H1 (cell line): Measurements from ENCODE around the gene CXorf49. TPM values are rescaled to one million over a fixed set of nuclear protein-coding genes. Genes with fewer than 3 reads are reported as not detected.
"Not testable (repeated sequence)": the region's sequence is repeated elsewhere in the genome, so short reads cannot be mapped to it uniquely, and the experiment has no call there.

Experiments used
- CTCF ChIA-PET: fragments of 300-600 bp; sonication (Branson Sonifier 250); formaldehyde crosslinking; loops from one replicate; lab custom pipeline; 2021; ENCODE audit not compliant: partially characterized antibody; lab: Charles Lee
- POLR2A ChIA-PET: fragments of 300-600 bp; sonication (Branson Sonifier 250); formaldehyde crosslinking; loops from one replicate; lab custom pipeline; 2021; ENCODE audit warnings: inconsistent platforms; ENCODE audit not compliant: partially characterized antibody; lab: Charles Lee
- DNase-seq, 2 experiments: peaks; one replicate each; pipeline versions ENCODE4 v3.0.0 to v3.0.0-alpha.2; 2010 to 2022; ENCODE audit warnings: low spot score in 2 of 2, low read depth in 1 of 2, mixed read lengths in 1 of 2
- FAIRE-seq: peaks from 2 replicates; lab custom pipeline; 2011; peaks lifted over from hg19 to GRCh38; lab: Jason Lieb, UNC
- H2AFZ ChIP-seq: 2 replicates; pipeline ENCODE4 v1.8.1; 2012; ENCODE audit warnings: low read length, inconsistent platforms
- H2AK5ac ChIP-seq: 2 replicates; pipeline ENCODE4 v1.6.1; 2013; ENCODE audit warnings: low read depth, low read length
- H2BK120ac ChIP-seq: replicated peaks from 2 replicates; pipeline ENCODE3; 2013; ENCODE audit warnings: low read depth, low read length, inconsistent platforms
- H2BK12ac ChIP-seq: 2 replicates; pipeline ENCODE4 v1.6.1; 2013; ENCODE audit warnings: low read depth, low read length
- H2BK15ac ChIP-seq: 2 replicates; pipeline ENCODE4 v1.6.1; 2013; ENCODE audit warnings: low read length
- H2BK20ac ChIP-seq: 2 replicates; pipeline ENCODE4 v1.6.1; 2013; ENCODE audit warnings: low read length
- H2BK5ac ChIP-seq: 2 replicates; pipeline ENCODE4 v1.6.1; 2013; ENCODE audit warnings: low read depth, low read length
- H3K14ac ChIP-seq: 2 replicates; pipeline ENCODE4 v1.6.1; 2013; ENCODE audit warnings: inconsistent platforms; ENCODE audit not compliant: insufficient read length
- H3K18ac ChIP-seq: 2 replicates; pipeline ENCODE4 v1.6.1; 2013; ENCODE audit warnings: low read length; ENCODE audit errors: extremely low read depth
- H3K23ac ChIP-seq: 2 replicates; pipeline ENCODE4 v1.6.1; 2013; ENCODE audit warnings: inconsistent platforms; ENCODE audit not compliant: insufficient read length
- H3K23me2 ChIP-seq: 2 replicates; pipeline ENCODE4 v1.6.1; 2013; ENCODE audit warnings: low read depth, low read length
- H3K27ac ChIP-seq: 2 replicates; pipeline ENCODE4 v1.6.1; 2011; ENCODE audit warnings: low read depth, low read length, inconsistent platforms
- H3K27me3 ChIP-seq, 4 experiments: replicated peaks in 1 of 4; 1 replicate in 1 of 4; 2 replicates in 3 of 4; pipeline versions ENCODE4 v1.6.1 to v1.8.1; 2011 to 2013; ENCODE audit warnings: low read length in 3 of 4, mild to moderate bottlenecking in 3 of 4, inconsistent platforms in 2 of 4, mixed read lengths in 2 of 4, moderate library complexity in 1 of 4; ENCODE audit not compliant: control insufficient read depth in 3 of 4, insufficient read depth in 3 of 4; ENCODE audit errors: extremely low read depth in 1 of 4
- H3K36me3 ChIP-seq, 4 experiments: 2 replicates each; pipeline versions ENCODE4 v1.6.1 to v1.8.1; 2011 to 2013; ENCODE audit warnings: mild to moderate bottlenecking in 4 of 4, low read length in 3 of 4, moderate library complexity in 2 of 4, control low read depth in 1 of 4, inconsistent platforms in 1 of 4; ENCODE audit not compliant: insufficient read depth in 4 of 4, control insufficient read depth in 2 of 4
- H3K4ac ChIP-seq: replicated peaks from 2 replicates; pipeline ENCODE3; 2013; ENCODE audit warnings: low read length, low read depth, mixed read lengths, inconsistent platforms; ENCODE audit not compliant: insufficient read length
- H3K4me1 ChIP-seq, 4 experiments: replicated peaks in 1 of 4; 1 replicate in 1 of 4; 2 replicates in 3 of 4; pipeline versions ENCODE4 v1.6.1 to v1.8.1; 2011 to 2013; ENCODE audit warnings: low read length in 3 of 4, inconsistent platforms in 2 of 4, mixed read lengths in 1 of 4; ENCODE audit not compliant: insufficient read depth in 4 of 4, control insufficient read depth in 3 of 4
- H3K4me2 ChIP-seq, 2 experiments: 2 replicates each; pipeline versions ENCODE4 v1.6.1 to v1.8.1; 2011 to 2013; ENCODE audit warnings: low read depth in 2 of 2, low read length in 2 of 2, control low read depth in 1 of 2, inconsistent platforms in 1 of 2, mild to moderate bottlenecking in 1 of 2; ENCODE audit not compliant: insufficient read depth in 1 of 2
- H3K4me3 ChIP-seq, 4 experiments: fragments of 200-600, 300-600 bp in 1 of 4; sonication (generic), shearing (Covaris generic), sonication (Bioruptor Twin) in 1 of 4; 2 replicates each; pipeline versions ENCODE4 v1.5.1 to v1.8.1; 2011 to 2016; ENCODE audit warnings: low read length in 4 of 4, low read depth in 3 of 4, control low read depth in 2 of 4, inconsistent platforms in 2 of 4, mild to moderate bottlenecking in 2 of 4, mixed read lengths in 1 of 4, moderate library complexity in 1 of 4; ENCODE audit not compliant: insufficient read depth in 2 of 4; ENCODE audit errors: extremely low read depth in 1 of 4
- H3K56ac ChIP-seq: replicated peaks from 2 replicates; pipeline ENCODE3; 2013; ENCODE audit warnings: low read depth, mild to moderate bottlenecking, mixed read lengths, low read length, inconsistent platforms; ENCODE audit not compliant: insufficient read length
- H3K79me1 ChIP-seq: 2 replicates; pipeline ENCODE4 v1.6.1; 2013; ENCODE audit warnings: low read depth, low read length, control low read depth
- H3K79me2 ChIP-seq, 2 experiments: 2 replicates each; pipeline versions ENCODE4 v1.6.1 to v1.8.1; 2012 to 2013; ENCODE audit warnings: low read length in 2 of 2, mild to moderate bottlenecking in 2 of 2, inconsistent platforms in 1 of 2; ENCODE audit not compliant: insufficient read depth in 2 of 2, control insufficient read depth in 1 of 2
- H3K9ac ChIP-seq, 4 experiments: replicated peaks in 1 of 4; 1 replicate in 1 of 4; 2 replicates in 3 of 4; pipeline versions ENCODE4 v1.6.1 to v1.8.1; 2011 to 2013; ENCODE audit warnings: low read depth in 3 of 4, low read length in 3 of 4, control low read depth in 2 of 4, mild to moderate bottlenecking in 2 of 4, moderate library complexity in 2 of 4, inconsistent platforms in 1 of 4; ENCODE audit errors: extremely low read depth in 1 of 4
- H3K9me3 ChIP-seq, 2 experiments: 2 replicates each; pipeline versions ENCODE4 v1.6.1 to v1.8.1; 2012 to 2013; ENCODE audit warnings: mild to moderate bottlenecking in 2 of 2, moderate library complexity in 2 of 2, control low read depth in 1 of 2, inconsistent platforms in 1 of 2, low read depth in 1 of 2, low read length in 1 of 2, mixed read lengths in 1 of 2; ENCODE audit not compliant: insufficient read depth in 2 of 2
- H4K20me1 ChIP-seq, 2 experiments: replicated peaks in 1 of 2; 2 replicates each; pipeline versions ENCODE3 to v1.8.1; 2011 to 2013; ENCODE audit warnings: inconsistent platforms in 2 of 2, low read length in 2 of 2, mild to moderate bottlenecking in 1 of 2; ENCODE audit not compliant: insufficient read depth in 2 of 2, control insufficient read depth in 1 of 2
- H4K5ac ChIP-seq: 2 replicates; pipeline ENCODE4 v1.6.1; 2013; ENCODE audit warnings: low read length, low read depth, mixed read lengths, inconsistent platforms; ENCODE audit not compliant: insufficient read length
- H4K8ac ChIP-seq: 2 replicates; pipeline ENCODE4 v1.8.0; 2013; ENCODE audit warnings: mild to moderate bottlenecking, moderate library complexity, low read length, inconsistent platforms; ENCODE audit not compliant: insufficient read depth; ENCODE audit errors: extremely low read depth
- H4K91ac ChIP-seq: replicated peaks from 2 replicates; pipeline ENCODE3; 2013; ENCODE audit warnings: low read length, mixed read lengths, inconsistent platforms; ENCODE audit not compliant: insufficient read length
- WGBS, 2 experiments: shearing (Covaris generic) in 1 of 2; methylation state at CpG; one replicate each; pipeline versions ENCODE4 v1.1.6 to v1.1.7; 2013 to 2015; ENCODE audit warnings: low lambda C conversion rate in 2 of 2, mixed read lengths in 2 of 2, inconsistent platforms in 1 of 2, low coverage in 1 of 2, missing lambda C conversion rate in 1 of 2; ENCODE audit not compliant: insufficient replicate concordance in 2 of 2, insufficient coverage in 1 of 2, insufficient read length in 1 of 2; ENCODE audit errors: extremely low coverage in 1 of 2, missing lambda C conversion rate in 1 of 2; 5-methylcytosine and 5-hydroxymethylcytosine counted together
- polyA plus RNA-seq, 7 experiments: library from polyadenylated mRNA; depleted of rRNA in 3 of 7; stranded (reverse) in 5 of 7; unstranded in 2 of 7; fragments of >200 nt in 5 of 7; fragments of 200-250 nt in 2 of 7; gene quantifications; 1 replicate in 5 of 7; 2 replicates in 1 of 7; 4 replicates in 1 of 7; pipeline versions ENCODE4 v1.2.1 to v1.2.3, GENCODE V29; 2011 to 2013; ENCODE audit warnings: missing spikeins in 2 of 7, mixed read lengths in 2 of 7
- total RNA-seq: library from RNA; stranded (reverse); fragmentation: NEBNext Ultra II Directional; extraction: Animal tissue kit (Norgen Biotek cat#: 25700); gene quantifications from 2 replicates; pipeline ENCODE4 v1.2.1, GENCODE V29; 2021

CXorf49 gene
- total and polyA plus RNA-seq, 2 of the 8 experiments (the other 6 are each of a cell fraction or from before 2014, with no cell fraction given), result not detected

- H4K20me1 ChIP-seq, H3K27me3 ChIP-seq, H3K4me1 ChIP-seq, H4K5ac ChIP-seq, H3K23ac ChIP-seq, H3K4me3 ChIP-seq, H3K27ac ChIP-seq, H3K79me2 ChIP-seq, H2BK5ac ChIP-seq, H2BK120ac ChIP-seq, H3K9me3 ChIP-seq, DNase-seq, H4K8ac ChIP-seq, H2AK5ac ChIP-seq, H3K79me1 ChIP-seq, H3K9ac ChIP-seq, H2BK15ac ChIP-seq, H2AFZ ChIP-seq, H2BK20ac ChIP-seq, H2BK12ac ChIP-seq, H3K56ac ChIP-seq, POLR2A ChIA-PET, FAIRE-seq, H3K14ac ChIP-seq, H4K91ac ChIP-seq, H3K18ac ChIP-seq, H3K23me2 ChIP-seq, H3K4ac ChIP-seq, H3K36me3 ChIP-seq, H3K4me2 ChIP-seq, CTCF ChIA-PET: not testable (repeated sequence)
- no CpG with 5 or more reads among the region's 24 CpGs for WGBS, 2 experiments
These were observed 21.2 kb downstream of the CXorf49 start for GRCh38 chrX:71696641-71697465.
